GM19324 (cell line): ENCODE results near the gene PRR30.
A peak's percentile ranks its signal among the peaks of the same experiment; 100 is the strongest.
"Not testable (repeated sequence)": the region's sequence is repeated elsewhere in the genome, so short reads cannot be mapped to it uniquely, and the experiment has no call there.

Experiments used
- ATAC-seq: cut with Tn5 transposase; IDR thresholded peaks from one replicate; pipeline ENCODE4 v1.9.1; 2021; ENCODE audit warnings: mild to moderate bottlenecking, moderate library complexity; ENCODE audit not compliant: unreplicated experiment, low FRiP score

Gene PRR30

DNA sequence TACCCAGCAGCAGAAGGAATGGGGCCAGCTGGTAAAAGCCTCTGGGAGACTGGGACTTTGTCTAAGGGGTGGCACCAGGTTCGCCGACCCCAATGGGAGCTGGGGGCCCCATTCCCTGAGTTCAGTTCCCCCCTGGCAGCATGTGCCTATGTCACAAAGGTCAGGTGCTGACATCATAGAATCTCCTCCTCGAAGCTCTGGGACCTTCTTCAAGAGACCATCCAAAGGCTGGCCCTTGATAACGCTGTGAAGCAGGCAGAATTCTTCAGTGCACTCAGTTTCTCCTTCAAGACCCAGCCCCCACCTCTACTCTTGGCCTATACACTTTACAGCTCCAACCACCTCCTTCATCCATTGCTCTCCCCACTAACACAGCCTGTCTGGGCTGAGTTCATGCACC, at the start of gene PRR30:
PRR30 (minus strand) TSS at position 101 of the 400 bp plus-strand sequence. CDS start 1,081 bp downstream, outside the sequence.
- no peak for ATAC-seq

- ATAC-seq = no peak
Measured at GRCh38 chr2:27186613-27187345, 47.6 kb upstream of the PRR30 start.

DNA sequence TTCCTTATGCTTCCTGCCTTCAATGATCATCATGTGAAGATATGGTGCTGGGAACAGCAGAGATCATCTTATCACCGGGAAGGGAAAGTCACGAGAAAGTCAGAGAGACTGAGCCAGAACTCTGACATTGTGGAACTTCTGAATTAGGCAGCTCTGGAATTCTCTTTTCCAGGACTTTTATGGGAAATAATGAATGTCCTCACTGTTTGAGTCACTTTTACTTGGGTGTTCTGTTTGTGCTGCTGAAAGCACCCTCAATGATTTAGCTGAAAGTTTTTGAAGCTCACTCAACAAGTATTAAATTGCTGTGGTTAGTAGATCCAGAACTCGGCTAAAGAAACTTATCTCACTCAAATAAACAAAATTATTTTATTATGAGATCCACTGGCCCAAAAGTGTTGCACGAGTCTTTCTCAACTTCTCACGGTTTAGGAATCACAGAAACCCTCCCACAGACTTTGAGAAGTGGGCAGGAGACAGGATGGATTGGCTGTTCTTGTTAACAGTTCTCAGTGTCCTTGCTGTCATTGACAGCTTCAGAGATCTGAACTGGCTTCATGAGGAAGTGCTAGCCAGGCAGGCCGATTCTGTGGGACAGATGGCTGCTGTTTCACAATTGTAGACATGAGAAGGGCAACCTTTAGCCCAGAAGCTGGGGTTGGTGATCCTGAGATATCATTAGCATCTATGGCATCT, 46.3 kb upstream of the PRR30 start:
- ATAC-seq = no peak

DNA sequence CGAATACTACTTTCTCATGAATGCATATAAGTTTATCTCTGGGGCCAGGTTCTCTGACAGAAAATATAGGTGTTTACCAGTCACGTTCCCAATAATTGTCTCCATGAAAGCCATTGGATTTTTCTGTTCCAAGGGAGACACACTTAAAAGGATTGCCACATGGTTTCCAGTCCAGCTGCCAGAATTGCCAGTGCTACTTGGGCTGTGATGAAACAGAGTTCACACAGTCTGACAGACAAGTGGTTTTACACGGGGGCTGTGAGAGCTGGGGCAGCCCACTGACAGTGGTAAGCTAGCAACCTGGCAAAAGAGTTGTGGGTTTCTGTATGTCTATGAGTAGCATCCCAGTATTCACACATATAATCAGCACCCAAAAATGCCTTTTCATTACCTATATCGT, 44.9 kb upstream of the PRR30 start:
- ATAC-seq = no peak

GRCh38 chr2:27182346-27182745, 43.1 kb upstream of the PRR30 start:
- no peak for ATAC-seq

DNA sequence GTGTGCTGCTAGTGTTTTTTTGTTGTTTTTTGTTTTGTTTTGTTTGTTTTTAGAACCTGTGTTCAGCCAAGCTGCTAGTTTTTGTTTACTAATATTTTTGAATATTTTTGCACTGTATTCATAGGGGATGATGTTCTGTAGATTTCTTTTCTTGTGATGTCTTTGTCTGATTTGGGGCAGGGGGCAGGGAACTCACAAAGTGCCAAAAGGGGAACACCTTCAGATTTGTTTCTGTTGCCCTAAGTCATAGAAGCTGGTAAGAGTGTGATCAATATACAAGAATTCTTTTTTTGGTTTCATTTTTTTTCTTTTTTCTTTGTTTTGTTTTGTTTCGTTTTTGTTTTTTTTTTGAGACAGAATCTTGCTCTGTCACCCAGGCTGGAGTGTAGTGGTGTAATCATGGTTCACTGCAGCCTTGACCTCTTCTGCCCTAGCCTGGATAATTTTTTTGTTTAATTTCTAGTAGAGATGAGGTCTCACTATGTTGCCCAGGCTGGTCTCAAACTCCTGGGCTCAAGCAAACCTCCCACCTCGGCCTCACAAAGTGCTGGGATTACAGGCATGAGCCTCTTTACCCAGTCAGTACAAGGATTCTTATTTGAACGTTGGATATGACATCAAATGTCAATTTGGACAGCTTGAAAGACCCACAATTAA, 40.3 kb upstream of the PRR30 start:
- no peak for ATAC-seq

- no peak for ATAC-seq
Measured at GRCh38 chr2:27178469-27178868, 39.3 kb upstream of the PRR30 start.

- ATAC-seq = no peak
Measured at GRCh38 chr2:27177441-27178351, 38.5 kb upstream of the PRR30 start.

DNA sequence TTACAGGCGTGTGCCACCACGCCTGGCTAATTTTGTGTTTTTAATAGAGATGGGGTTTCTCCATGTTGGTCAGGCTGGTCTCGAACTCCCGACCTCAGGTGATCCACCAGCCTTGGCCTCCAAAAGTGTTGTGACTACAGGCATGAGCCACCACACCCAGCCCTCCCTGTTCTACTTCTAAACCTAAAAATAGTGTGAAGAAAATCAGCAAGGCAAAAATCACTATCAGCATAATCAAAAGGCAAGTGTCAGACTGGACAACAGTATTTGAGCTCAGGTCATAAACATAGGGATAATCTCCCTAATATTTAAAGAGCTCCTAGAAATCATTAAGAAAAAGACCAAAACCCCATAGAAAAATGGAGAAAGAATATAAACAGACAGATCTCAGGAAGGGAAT, 36.6 kb upstream of the PRR30 start:
- not testable (repeated sequence) for ATAC-seq

GRCh38 chr2:27175330-27175729, 36.1 kb upstream of the PRR30 start:
- no peak for ATAC-seq

- no peak for ATAC-seq
Measured at GRCh38 chr2:27174638-27175037, 35.4 kb upstream of the PRR30 start.

GRCh38 chr2:27171351-27171848, 32.2 kb upstream of the PRR30 start:
- no peak for ATAC-seq

- no peak for ATAC-seq
Measured at GRCh38 chr2:27170581-27171337, 31.5 kb upstream of the PRR30 start.

GRCh38 chr2:27164960-27165763, 26.0 kb upstream of the PRR30 start:
- ATAC-seq = peak; percentile 55

DNA sequence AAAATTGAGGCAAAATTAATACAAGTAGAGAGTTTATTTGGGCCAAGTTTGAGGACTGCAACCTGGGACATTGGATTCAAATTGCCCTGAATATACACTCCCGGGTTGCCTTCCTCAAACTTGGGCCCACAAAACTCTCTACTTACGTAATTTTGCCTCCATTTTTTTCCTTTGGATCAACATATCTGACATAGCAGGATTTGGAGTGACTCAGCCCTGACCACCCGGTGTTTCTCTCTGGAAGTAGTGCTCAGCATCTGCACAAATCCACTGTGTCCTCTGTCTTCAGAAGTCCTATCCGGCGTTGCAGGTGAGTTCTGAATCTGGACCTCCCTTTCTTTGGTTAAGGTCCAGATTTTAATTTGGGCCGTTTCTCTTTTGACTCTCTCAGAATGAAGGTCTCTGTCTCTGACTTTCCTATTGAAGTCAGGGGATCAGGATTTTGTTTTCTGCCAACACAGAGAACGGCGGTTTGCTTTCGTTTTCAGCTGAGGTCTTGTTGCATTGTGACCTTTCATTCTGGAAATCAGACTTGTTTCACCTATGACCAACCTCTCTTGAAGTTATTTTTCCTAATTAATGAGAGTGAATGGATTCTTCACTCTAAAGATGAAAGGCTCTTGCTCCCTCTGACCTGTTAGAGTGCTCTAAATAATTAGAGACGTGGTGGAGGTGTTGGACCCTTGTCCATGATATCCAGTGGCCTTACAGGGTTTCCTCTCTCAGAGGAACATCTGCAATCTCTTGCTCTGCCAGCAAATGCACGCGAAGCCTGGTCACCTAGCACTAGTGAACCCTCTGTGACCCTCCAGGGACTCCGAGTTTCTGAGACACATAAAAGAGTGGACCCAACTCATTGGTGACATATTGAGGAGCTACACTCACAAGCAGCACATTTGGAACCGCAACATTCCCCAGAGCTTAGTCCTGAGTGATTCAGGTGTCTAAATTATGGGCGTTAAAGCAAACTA, 23.2 kb upstream of the PRR30 start:
- ATAC-seq = no peak

DNA sequence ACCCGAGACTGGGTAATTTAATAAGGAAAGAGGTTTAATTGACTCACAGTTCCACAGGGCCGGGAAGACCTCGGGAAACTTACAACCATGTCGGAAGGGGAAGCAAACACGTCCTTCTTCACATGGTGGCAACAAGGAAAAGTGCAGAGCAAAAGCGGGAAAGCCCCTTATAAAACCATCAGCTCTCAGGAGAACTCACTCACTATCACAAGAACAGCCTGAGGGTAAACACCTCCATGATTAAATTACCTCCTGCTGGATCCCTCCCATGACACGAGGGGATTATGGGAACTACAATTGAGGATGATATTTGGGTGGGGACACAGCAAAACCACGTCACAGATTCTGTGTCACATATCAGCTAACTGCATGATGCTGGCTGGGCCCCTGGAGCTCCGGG, 21.0 kb upstream of the PRR30 start:
- no peak for ATAC-seq

- no peak for ATAC-seq
Measured at GRCh38 chr2:27159271-27159670, 20.1 kb upstream of the PRR30 start.

DNA sequence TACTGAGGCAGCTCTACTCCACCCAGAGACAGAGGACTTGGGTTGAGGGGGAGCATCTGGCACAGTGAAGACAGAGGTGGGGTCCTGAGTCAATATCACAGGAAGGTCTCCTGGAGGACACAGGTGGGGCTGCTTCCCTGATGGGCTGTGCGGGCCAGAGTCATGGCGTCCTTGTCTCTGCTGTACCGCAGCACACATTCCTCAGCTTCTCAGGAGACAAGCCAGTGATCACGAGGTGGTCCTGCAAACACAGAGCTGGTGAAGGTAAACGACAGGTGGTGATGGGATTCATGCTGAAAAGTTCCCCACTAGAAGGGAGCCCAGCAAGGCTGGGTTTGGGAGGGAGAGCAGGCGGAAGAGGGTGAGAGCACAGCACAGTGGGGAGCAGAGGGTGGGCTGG, 19.3 kb upstream of the PRR30 start:
- no peak for ATAC-seq
